ENCODE data around the gene CCDC85C. TPM values are rescaled to one million over a fixed set of nuclear protein-coding genes. Genes with fewer than 3 reads are reported as not detected.

The CCDC85C gene
- total RNA-seq, 2 experiments from 2014 or later: 6.4 to 15.0 TPM

DNA sequence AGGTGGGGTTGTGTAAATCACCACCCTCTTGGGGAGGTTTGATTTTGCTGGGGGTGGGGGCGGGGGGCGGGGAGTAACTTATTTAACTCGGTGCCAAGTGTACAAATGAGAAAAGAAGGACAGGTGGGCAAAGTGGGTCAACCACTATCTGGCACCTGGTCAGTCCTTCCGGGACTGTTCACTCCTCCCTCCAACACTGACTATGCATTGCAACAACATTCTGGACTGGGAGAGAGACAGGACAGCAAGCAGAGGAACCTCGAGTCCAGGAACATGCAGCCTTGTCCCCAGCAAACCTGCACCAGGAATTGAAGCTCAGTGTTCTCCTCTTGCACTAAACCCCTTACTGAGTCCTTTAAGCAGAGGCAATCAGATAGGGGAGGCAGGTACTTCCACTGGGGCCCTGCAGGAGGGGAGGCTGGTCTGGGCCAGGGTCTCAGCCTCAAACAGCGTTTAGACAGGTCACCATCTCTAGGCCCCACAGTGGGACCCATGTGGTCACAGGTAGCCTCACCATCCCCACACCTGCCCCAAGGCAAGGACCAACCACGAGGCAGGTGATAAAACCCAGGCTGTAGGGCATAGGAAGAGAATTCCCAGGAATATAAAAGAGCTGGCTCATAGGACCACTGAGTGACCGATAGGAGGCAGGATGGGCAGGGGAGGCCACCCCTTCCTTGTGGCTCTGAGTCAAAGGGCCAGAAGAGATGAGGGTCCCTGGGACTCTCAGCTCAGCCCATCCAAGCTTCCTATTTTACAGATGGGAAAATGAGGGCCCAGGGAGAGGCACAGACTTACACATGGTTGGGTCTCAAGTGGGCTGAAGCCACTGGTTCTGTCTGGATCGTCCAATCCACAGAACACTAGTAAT is 9.8 kb downstream of the CCDC85C start:
- ChIA-PET CTCF (ENCODE audit: unreplicated experiment) (interaction anchor here (0.9 kb wide), 1 partner anchor 22 kb away, joined by 3 read pairs; no protein-coding TSS in a partner anchor), POLR2A (interaction anchor here (1.2 to 2.0 kb wide), 2 partner anchors 9 to 12 kb away, joined by 3 to 5 read pairs; no protein-coding TSS in a partner anchor)
- Histone ChIP-seq H3K4me1 (ENCODE audit: insufficient read depth, low read length, poor library complexity, severe bottlenecking) (no peaks in the 10 kb centered on the region), H3K36me3 (ENCODE audit: insufficient read depth, low read length) (no peaks in the 10 kb centered on the region), H3K4me2 (ENCODE audit: low read length) (no peak overlapping the region), H3K79me2 (ENCODE audit: insufficient read depth, low read depth, low read length) (no peaks in the 10 kb centered on the region), H4K20me1 (ENCODE audit: insufficient read depth, low read length) (no peaks in the 10 kb centered on the region), H3K9me3 (ENCODE audit: low read length) (no peaks in the 10 kb centered on the region), H2AFZ (ENCODE audit: low read length) (no peak overlapping the region), H3K27ac (ENCODE audit: low read depth, low read length, poor library complexity, severe bottlenecking) (no peak overlapping the region), H3K4me3 (ENCODE audit: low read depth, low read length, poor library complexity, severe bottlenecking) (no peak overlapping the region), H3K9me2 (ENCODE audit: insufficient read depth, low read length) (no peaks in the 10 kb centered on the region)
- BruUV-seq (replicated peaks): no TSS peak
- intact Hi-C loops (cut with micrococcal nuclease; ENCODE audit: unreplicated experiment): no loop called here
- DNase-seq (ENCODE audit: low spot score): no peak
- TF ChIP-seq, protein P1, sequence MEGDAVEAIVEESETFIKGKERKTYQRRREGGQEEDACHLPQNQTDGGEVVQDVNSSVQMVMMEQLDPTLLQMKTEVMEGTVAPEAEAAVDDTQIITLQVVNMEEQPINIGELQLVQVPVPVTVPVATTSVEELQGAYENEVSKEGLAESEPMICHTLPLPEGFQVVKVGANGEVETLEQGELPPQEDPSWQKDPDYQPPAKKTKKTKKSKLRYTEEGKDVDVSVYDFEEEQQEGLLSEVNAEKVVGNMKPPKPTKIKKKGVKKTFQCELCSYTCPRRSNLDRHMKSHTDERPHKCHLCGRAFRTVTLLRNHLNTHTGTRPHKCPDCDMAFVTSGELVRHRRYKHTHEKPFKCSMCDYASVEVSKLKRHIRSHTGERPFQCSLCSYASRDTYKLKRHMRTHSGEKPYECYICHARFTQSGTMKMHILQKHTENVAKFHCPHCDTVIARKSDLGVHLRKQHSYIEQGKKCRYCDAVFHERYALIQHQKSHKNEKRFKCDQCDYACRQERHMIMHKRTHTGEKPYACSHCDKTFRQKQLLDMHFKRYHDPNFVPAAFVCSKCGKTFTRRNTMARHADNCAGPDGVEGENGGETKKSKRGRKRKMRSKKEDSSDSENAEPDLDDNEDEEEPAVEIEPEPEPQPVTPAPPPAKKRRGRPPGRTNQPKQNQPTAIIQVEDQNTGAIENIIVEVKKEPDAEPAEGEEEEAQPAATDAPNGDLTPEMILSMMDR (conservative IDR thresholded peaks at IDR 0.05; ENCODE audit: low read length): no peak
- TF ChIP-seq EZH2phosphoT487 (IDR thresholded peaks at IDR 0.05; ENCODE audit: borderline replicate concordance, low read depth, low read length): no peak

DNA sequence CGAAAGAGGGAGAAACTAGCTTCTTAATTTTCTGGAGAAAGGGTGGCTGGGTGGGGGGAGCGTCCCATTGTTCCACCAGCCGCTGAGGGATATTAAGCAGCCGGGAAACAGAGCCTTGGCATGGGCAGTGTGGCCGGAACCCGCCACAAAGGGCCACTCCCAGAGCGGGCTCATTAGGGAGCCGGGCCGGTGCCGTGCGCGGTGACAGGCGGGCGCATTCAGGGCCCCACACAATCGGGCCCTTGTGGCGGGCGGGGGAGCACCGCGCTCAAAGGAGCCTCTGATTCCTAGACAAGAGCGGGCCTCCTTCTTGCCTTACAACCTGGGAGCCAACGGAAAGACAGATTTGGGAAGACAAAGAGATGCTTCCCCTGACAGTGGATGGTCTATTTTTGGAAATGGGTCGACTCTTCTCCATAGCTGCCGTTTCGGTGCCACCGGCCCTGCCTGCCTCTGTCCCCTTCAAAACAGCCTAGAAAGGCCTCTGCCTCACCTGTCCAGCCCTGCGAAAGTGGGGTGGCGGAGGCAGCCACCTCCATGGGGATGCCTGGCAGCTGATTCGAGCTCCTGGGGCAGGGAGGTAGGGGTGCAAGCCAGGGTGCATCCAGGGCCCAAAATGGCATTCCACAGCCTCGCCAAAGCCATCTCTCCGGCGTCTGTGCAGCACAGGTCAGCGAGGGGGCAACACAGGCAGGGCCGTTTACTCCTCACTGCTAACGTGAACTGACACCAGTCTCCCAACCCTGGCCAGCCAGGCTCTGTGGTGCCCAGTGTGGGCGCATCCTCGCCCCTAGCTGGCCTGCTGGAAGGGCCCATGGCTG is 10.9 kb downstream of the CCDC85C start:
- no peaks in the 10 kb centered on the region for H3K36me3 ChIP-seq (ENCODE audit: insufficient read depth, low read length)
- no peaks in the 10 kb centered on the region for H3K9me3 ChIP-seq (ENCODE audit: low read length)
- no peaks in the 10 kb centered on the region for H3K4me1 ChIP-seq (ENCODE audit: insufficient read depth, low read length, poor library complexity, severe bottlenecking)
- ChIA-PET POLR2A (interaction anchor here (1.2 kb wide), 1 partner anchor 8 kb away, joined by 3 read pairs; no protein-coding TSS in a partner anchor), CTCF (ENCODE audit: unreplicated experiment) (no interaction called here)
- H3K27ac ChIP-seq (ENCODE audit: low read depth, low read length, poor library complexity, severe bottlenecking): no peak overlapping the region
- BruUV-seq (replicated peaks): no TSS peak
- DNase-seq (ENCODE audit: low spot score): no peak
- intact Hi-C loops (cut with micrococcal nuclease; ENCODE audit: unreplicated experiment): no loop called here
- no peaks in the 10 kb centered on the region for H3K79me2 ChIP-seq (ENCODE audit: insufficient read depth, low read depth, low read length)
- H4K20me1 ChIP-seq (ENCODE audit: insufficient read depth, low read length): no peaks in the 10 kb centered on the region
- no peaks in the 10 kb centered on the region for H3K9me2 ChIP-seq (ENCODE audit: insufficient read depth, low read length)
- no peak overlapping the region for H3K4me2 ChIP-seq (ENCODE audit: low read length)
- no peak overlapping the region for H2AFZ ChIP-seq (ENCODE audit: low read length)
- H3K4me3 ChIP-seq (ENCODE audit: low read depth, low read length, poor library complexity, severe bottlenecking): no peak overlapping the region
- no peak for TF ChIP-seq EZH2phosphoT487 (IDR thresholded peaks at IDR 0.05; ENCODE audit: borderline replicate concordance, low read depth, low read length)
- TF ChIP-seq, protein P1 (conservative IDR thresholded peaks at IDR 0.05; ENCODE audit: low read length): no peak

Measured in OCI-LY7 (cell line).